Thymus (tissue), 2 donors: ENCODE data around the gene PCDHA5. TPM values are rescaled to one million over a fixed set of nuclear protein-coding genes. Genes with fewer than 3 reads are reported as not detected.

Experiments
- polyA plus RNA-seq: library from polyadenylated mRNA; stranded (reverse); fragments of 200-250 nt; gene quantifications from one replicate; pipeline ENCODE4 v1.2.3, GENCODE V29; 2013
- total RNA-seq: library from RNA; stranded (reverse); fragments of 120-200 nt; gene quantifications from one replicate; pipeline ENCODE4 v1.2.4, GENCODE V29; 2013
- donor health status: healthy.

The PCDHA5 gene
- total and polyA plus RNA-seq, 2 donors: 0.02 TPM; not detected in 1

Other genes starting within 250 kb of the PCDHA5 start
- gene CD14, start 188.4 kb upstream of the PCDHA5 start, total RNA-seq: 23.7 TPM
- gene CD14, start 188.4 kb upstream of the PCDHA5 start, polyA plus RNA-seq: 48.6 TPM
- 10.5 TPM for gene TMCO6, start 182.2 kb upstream of the PCDHA5 start, total RNA-seq
- gene TMCO6, start 182.2 kb upstream of the PCDHA5 start, polyA plus RNA-seq: 18.4 TPM
- gene NDUFA2, start 174.0 kb upstream of the PCDHA5 start, total RNA-seq: 89.7 TPM
- gene NDUFA2, start 174.0 kb upstream of the PCDHA5 start, polyA plus RNA-seq: 193 TPM
- 139 TPM for gene IK, start 173.8 kb upstream of the PCDHA5 start, total RNA-seq
- 94.2 TPM for gene IK, start 173.8 kb upstream of the PCDHA5 start, polyA plus RNA-seq
- gene WDR55, start 156.7 kb upstream of the PCDHA5 start, total RNA-seq: 9.7 TPM
- 24.0 TPM for gene WDR55, start 156.7 kb upstream of the PCDHA5 start, polyA plus RNA-seq
- gene DND1, start 148.0 kb upstream of the PCDHA5 start, total RNA-seq: 0.52 TPM
- 5.0 TPM for gene DND1, start 148.0 kb upstream of the PCDHA5 start, polyA plus RNA-seq
- 45.4 TPM for gene HARS1, start 130.2 kb upstream of the PCDHA5 start, total RNA-seq
- 58.8 TPM for gene HARS1, start 130.2 kb upstream of the PCDHA5 start, polyA plus RNA-seq
- 23.4 TPM for gene HARS2, start 130.2 kb upstream of the PCDHA5 start, total RNA-seq
- 32.6 TPM for gene HARS2, start 130.2 kb upstream of the PCDHA5 start, polyA plus RNA-seq
- gene ZMAT2, start 121.2 kb upstream of the PCDHA5 start, total RNA-seq: 104 TPM
- 75.1 TPM for gene ZMAT2, start 121.2 kb upstream of the PCDHA5 start, polyA plus RNA-seq
- gene PCDHA1, start 35.5 kb upstream of the PCDHA5 start, total RNA-seq: not detected
- gene PCDHA1, start 35.5 kb upstream of the PCDHA5 start, polyA plus RNA-seq: not detected
- not detected for gene PCDHA2, start 26.8 kb upstream of the PCDHA5 start, total RNA-seq
- 0.02 TPM for gene PCDHA2, start 26.8 kb upstream of the PCDHA5 start, polyA plus RNA-seq
- gene PCDHA3, start 20.6 kb upstream of the PCDHA5 start, total RNA-seq: under 0.01 TPM
- 0.07 TPM for gene PCDHA3, start 20.6 kb upstream of the PCDHA5 start, polyA plus RNA-seq
- 0.05 TPM for gene PCDHA4, start 14.5 kb upstream of the PCDHA5 start, total RNA-seq
- gene PCDHA4, start 14.5 kb upstream of the PCDHA5 start, polyA plus RNA-seq: 0.05 TPM
- gene PCDHA6, start 6.3 kb downstream of the PCDHA5 start, total RNA-seq: 0.05 TPM
- gene PCDHA6, start 6.3 kb downstream of the PCDHA5 start, polyA plus RNA-seq: 0.05 TPM
- gene PCDHA7, start 12.7 kb downstream of the PCDHA5 start, total RNA-seq: under 0.01 TPM
- gene PCDHA7, start 12.7 kb downstream of the PCDHA5 start, polyA plus RNA-seq: 0.02 TPM
- not detected for gene PCDHA8, start 19.6 kb downstream of the PCDHA5 start, total RNA-seq
- gene PCDHA8, start 19.6 kb downstream of the PCDHA5 start, polyA plus RNA-seq: 0.02 TPM
- gene PCDHA9, start 26.8 kb downstream of the PCDHA5 start, total RNA-seq: not detected
- not detected for gene PCDHA9, start 26.8 kb downstream of the PCDHA5 start, polyA plus RNA-seq
- gene PCDHA10, start 34.3 kb downstream of the PCDHA5 start, total RNA-seq: under 0.01 TPM
- 0.02 TPM for gene PCDHA10, start 34.3 kb downstream of the PCDHA5 start, polyA plus RNA-seq
- gene PCDHA11, start 47.3 kb downstream of the PCDHA5 start, total RNA-seq: 0.05 TPM
- gene PCDHA11, start 47.3 kb downstream of the PCDHA5 start, polyA plus RNA-seq: under 0.01 TPM
- gene PCDHA12, start 53.7 kb downstream of the PCDHA5 start, total RNA-seq: under 0.01 TPM
- not detected for gene PCDHA12, start 53.7 kb downstream of the PCDHA5 start, polyA plus RNA-seq
- gene PCDHA13, start 60.5 kb downstream of the PCDHA5 start, total RNA-seq: under 0.01 TPM
- gene PCDHA13, start 60.5 kb downstream of the PCDHA5 start, polyA plus RNA-seq: under 0.01 TPM
- gene PCDHAC1, start 104.7 kb downstream of the PCDHA5 start, total RNA-seq: 0.05 TPM
- gene PCDHAC1, start 104.7 kb downstream of the PCDHA5 start, polyA plus RNA-seq: 0.02 TPM
- 0.38 TPM for gene PCDHAC2, start 144.9 kb downstream of the PCDHA5 start, total RNA-seq
- gene PCDHAC2, start 144.9 kb downstream of the PCDHA5 start, polyA plus RNA-seq: 0.02 TPM
- gene PCDHB1, start 229.8 kb downstream of the PCDHA5 start, total RNA-seq: 0.05 TPM
- 0.02 TPM for gene PCDHB1, start 229.8 kb downstream of the PCDHA5 start, polyA plus RNA-seq